Neural progenitor cell (in vitro differentiated cells): ENCODE results near the gene GTPBP10. TPM values are rescaled to one million over a fixed set of nuclear protein-coding genes. Genes with fewer than 3 reads are reported as not detected.

Source experiments
- DNase-seq: peaks from one replicate; pipeline ENCODE4 v3.0.0-alpha.2; 2016; ENCODE audit warnings: low spot score
- H2AFZ ChIP-seq: fragments of 200-600 bp; sonication (generic); replicated peaks from 2 replicates; pipeline ENCODE4 v1.6.1; 2016; ENCODE audit warnings: antibody characterized with exemption
- H3F3A ChIP-seq: fragments of 200-600 bp; sonication (generic); 2 replicates; pipeline ENCODE4 v1.6.1; 2016; ENCODE audit warnings: antibody characterized with exemption, low read depth
- H3K27ac ChIP-seq: fragments of 200-600 bp; sonication (generic); 2 replicates; pipeline ENCODE4 v1.5.1; 2016; ENCODE audit warnings: mild to moderate bottlenecking
- H3K27me3 ChIP-seq: fragments of 200-600 bp; sonication (generic); 2 replicates; pipeline ENCODE4 v1.6.1; 2016; ENCODE audit warnings: mild to moderate bottlenecking, moderate library complexity
- H3K36me3 ChIP-seq: fragments of 200-600 bp; sonication (generic); 2 replicates; pipeline ENCODE4 v1.5.1; 2016
- H3K4me1 ChIP-seq: fragments of 200-600 bp; sonication (generic); 2 replicates; pipeline ENCODE4 v1.6.1; 2016; ENCODE audit warnings: mixed run types
- H3K4me2 ChIP-seq: fragments of 200-600 bp; sonication (generic); 2 replicates; pipeline ENCODE4 v1.6.1; 2016
- H3K4me3 ChIP-seq: fragments of 200-600 bp; sonication (generic); 2 replicates; pipeline ENCODE4 v1.5.1; 2016
- H3K79me2 ChIP-seq: fragments of 200-600 bp; sonication (generic); 2 replicates; pipeline ENCODE4 v1.6.1; 2016; ENCODE audit warnings: low read depth
- H3K9ac ChIP-seq: fragments of 200-600 bp; sonication (generic); 2 replicates; pipeline ENCODE4 v1.6.1; 2016
- H3K9me3 ChIP-seq: fragments of 200-600 bp; sonication (generic); 2 replicates; pipeline ENCODE4 v1.5.1; 2016; ENCODE audit warnings: low read depth
- H4K20me1 ChIP-seq: fragments of 200-600 bp; sonication (generic); 2 replicates; pipeline ENCODE4 v1.6.1; 2016; ENCODE audit warnings: low read depth
- H3K27ac Mint-ChIP-seq: 3 replicates; pipeline ENCODE4 v1.8.0; 2021; ENCODE audit warnings: mixed read lengths
- H3K27me3 Mint-ChIP-seq: 2 replicates; pipeline ENCODE4 v1.8.0; 2022; ENCODE audit warnings: low read depth, mild to moderate bottlenecking, inconsistent platforms, moderate library complexity, mixed read lengths; ENCODE audit not compliant: insufficient read depth
- H3K36me3 Mint-ChIP-seq: 3 replicates; pipeline ENCODE4 v1.8.0; 2021; ENCODE audit warnings: mixed read lengths
- H3K4me1 Mint-ChIP-seq: 3 replicates; pipeline ENCODE4 v1.8.0; 2021; ENCODE audit warnings: mixed read lengths
- H3K4me3 Mint-ChIP-seq: 3 replicates; pipeline ENCODE4 v1.8.0; 2021; ENCODE audit warnings: mild to moderate bottlenecking, moderate library complexity, mixed read lengths
- H3K9me3 Mint-ChIP-seq: 3 replicates; pipeline ENCODE4 v1.8.0; 2020; ENCODE audit warnings: mixed read lengths
- CTCF ChIP-seq: fragments of 200-600 bp; sonication (generic); IDR thresholded peaks from 2 replicates; pipeline ENCODE4 v1.5.1; 2017; ENCODE audit warnings: antibody characterized with exemption, mild to moderate bottlenecking
- EZH2 ChIP-seq: fragments of 200-600 bp; sonication (generic); IDR thresholded peaks from 2 replicates; pipeline ENCODE4 v1.6.1; 2017; ENCODE audit warnings: antibody characterized with exemption, mild to moderate bottlenecking, moderate library complexity
- EZH2phosphoT487 ChIP-seq: fragments of 200-600 bp; sonication (generic); IDR thresholded peaks from 2 replicates; pipeline ENCODE4 v1.6.1; 2017; ENCODE audit warnings: antibody characterized with exemption
- total RNA-seq: library from RNA; depleted of rRNA; stranded (reverse); fragments of >200 nt; gene quantifications from 2 replicates; pipeline ENCODE4 v1.2.3, GENCODE V29; 2015; ENCODE audit warnings: low replicate concordance

GTPBP10 gene
- total RNA-seq, 1 donor from 2014 or later: 29.9 TPM

GRCh38 chr7:90337106-90337505 lies 9.4 kb upstream of the GTPBP10 start:
- TF ChIP-seq EZH2 (no peak), CTCF (no peak), EZH2phosphoT487 (no peak)
- Mint-ChIP-seq H3K36me3 (no peaks in the 10 kb centered on the region), H3K27me3 (peaks cover 5% of the 10 kb centered on the region)

GRCh38 chr7:90345016-90345415 lies 1.5 kb upstream of the GTPBP10 start:
- Histone ChIP-seq H3F3A (peaks cover 6% of the 10 kb centered on the region), H4K20me1 (no peaks in the 10 kb centered on the region), H3K9me3 (no peaks in the 10 kb centered on the region), H3K36me3 (no peaks in the 10 kb centered on the region), H3K4me3 (peak overlapping the region; percentile 77), H2AFZ (peak overlapping the region; percentile 94), H3K9ac (no peak overlapping the region), H3K4me2 (peak overlapping the region; percentile 85), H3K4me1 (no peaks in the 10 kb centered on the region), H3K27me3 (no peaks in the 10 kb centered on the region), H3K79me2 (peaks cover 34% of the 10 kb centered on the region), H3K27ac (no peak overlapping the region)
- H3K36me3 Mint-ChIP-seq: no peaks in the 10 kb centered on the region
- no peaks in the 10 kb centered on the region for H3K27me3 Mint-ChIP-seq
- TF ChIP-seq EZH2phosphoT487: no peak
- TF ChIP-seq EZH2: no peak
- no peak for TF ChIP-seq CTCF
- DNase-seq: no peak
- H3K27ac Mint-ChIP-seq: no peak overlapping the region
- H3K4me1 Mint-ChIP-seq: peaks cover 14% of the 10 kb centered on the region
- H3K4me3 Mint-ChIP-seq: peak overlapping the region; percentile 96
- H3K9me3 Mint-ChIP-seq: no peaks in the 10 kb centered on the region

More at GRCh38 chr7:90337106-90337505, 9.4 kb upstream of the GTPBP10 start:
- peaks cover 10% of the 10 kb centered on the region for H3K4me1 ChIP-seq
- H2AFZ ChIP-seq: no peak overlapping the region
- no peak overlapping the region for H3K4me2 ChIP-seq
- Mint-ChIP-seq H3K27ac (no peak overlapping the region), H3K9me3 (peaks cover 6% of the 10 kb centered on the region), H3K4me1 (peaks cover 11% of the 10 kb centered on the region), H3K4me3 (no peak overlapping the region)
- H4K20me1 ChIP-seq: no peaks in the 10 kb centered on the region
- H3K9ac ChIP-seq: no peak overlapping the region
- H3K79me2 ChIP-seq: no peaks in the 10 kb centered on the region
- H3K9me3 ChIP-seq: no peaks in the 10 kb centered on the region
- DNase-seq: no peak
- H3K36me3 ChIP-seq: no peaks in the 10 kb centered on the region
- no peak overlapping the region for H3K4me3 ChIP-seq
- H3K27me3 ChIP-seq: no peaks in the 10 kb centered on the region
- H3F3A ChIP-seq: no peaks in the 10 kb centered on the region
- no peak overlapping the region for H3K27ac ChIP-seq

GRCh38 chr7:90345595-90346335 lies 751 bp upstream of the GTPBP10 start:
- Histone ChIP-seq H3K4me1 (no peaks in the 10 kb centered on the region), H3F3A (peaks cover 6% of the 10 kb centered on the region), H3K4me2 (peak overlapping the region; percentile 85), H3K4me3 (peak overlapping the region; percentile 77), H3K36me3 (no peaks in the 10 kb centered on the region), H3K27me3 (no peaks in the 10 kb centered on the region), H4K20me1 (no peaks in the 10 kb centered on the region), H3K9me3 (no peaks in the 10 kb centered on the region), H3K9ac (peak overlapping the region; percentile 70), H3K27ac (no peak overlapping the region), H3K79me2 (peaks cover 41% of the 10 kb centered on the region), H2AFZ (peak overlapping the region; percentile 94)
- peak; percentile 44 for DNase-seq
- Mint-ChIP-seq H3K9me3 (no peaks in the 10 kb centered on the region), H3K36me3 (no peaks in the 10 kb centered on the region), H3K4me1 (peaks cover 14% of the 10 kb centered on the region), H3K27me3 (no peaks in the 10 kb centered on the region), H3K4me3 (peak overlapping the region; percentile 96), H3K27ac (peak overlapping the region; percentile 86)
- TF ChIP-seq CTCF: no peak
- TF ChIP-seq EZH2phosphoT487: no peak
- TF ChIP-seq EZH2: no peak
